ENCODE measurements around the gene PDCD1. TPM values are rescaled to one million over a fixed set of nuclear protein-coding genes. Genes with fewer than 3 reads are reported as not detected.

The PDCD1 gene
- total RNA-seq, 2 donors from 2014 or later = 1.0 to 17.5 TPM

DNA sequence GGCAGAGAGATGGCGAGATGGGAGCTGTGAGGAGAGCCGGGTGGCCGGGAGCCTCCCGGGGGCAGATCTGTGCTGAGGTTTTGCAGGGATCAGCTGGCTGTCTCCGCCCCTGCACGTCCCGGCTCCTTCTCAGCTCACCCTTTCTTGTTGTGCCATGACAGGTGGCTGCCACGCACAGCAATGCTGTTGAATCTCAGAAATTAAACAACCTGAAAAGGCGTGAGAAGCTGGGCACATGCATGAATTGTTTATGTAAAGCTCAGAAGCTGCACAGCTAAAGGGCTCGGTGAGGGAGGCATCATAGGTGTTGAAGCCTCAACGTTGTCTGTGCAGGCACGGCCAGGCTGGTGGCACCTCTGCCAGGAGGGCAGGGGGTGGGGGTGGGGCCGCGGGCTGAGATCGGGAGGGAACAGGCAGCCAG is 10.0 kb upstream of the PDCD1 start:
- TF ChIP-seq, protein P1, sequence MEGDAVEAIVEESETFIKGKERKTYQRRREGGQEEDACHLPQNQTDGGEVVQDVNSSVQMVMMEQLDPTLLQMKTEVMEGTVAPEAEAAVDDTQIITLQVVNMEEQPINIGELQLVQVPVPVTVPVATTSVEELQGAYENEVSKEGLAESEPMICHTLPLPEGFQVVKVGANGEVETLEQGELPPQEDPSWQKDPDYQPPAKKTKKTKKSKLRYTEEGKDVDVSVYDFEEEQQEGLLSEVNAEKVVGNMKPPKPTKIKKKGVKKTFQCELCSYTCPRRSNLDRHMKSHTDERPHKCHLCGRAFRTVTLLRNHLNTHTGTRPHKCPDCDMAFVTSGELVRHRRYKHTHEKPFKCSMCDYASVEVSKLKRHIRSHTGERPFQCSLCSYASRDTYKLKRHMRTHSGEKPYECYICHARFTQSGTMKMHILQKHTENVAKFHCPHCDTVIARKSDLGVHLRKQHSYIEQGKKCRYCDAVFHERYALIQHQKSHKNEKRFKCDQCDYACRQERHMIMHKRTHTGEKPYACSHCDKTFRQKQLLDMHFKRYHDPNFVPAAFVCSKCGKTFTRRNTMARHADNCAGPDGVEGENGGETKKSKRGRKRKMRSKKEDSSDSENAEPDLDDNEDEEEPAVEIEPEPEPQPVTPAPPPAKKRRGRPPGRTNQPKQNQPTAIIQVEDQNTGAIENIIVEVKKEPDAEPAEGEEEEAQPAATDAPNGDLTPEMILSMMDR (IDR thresholded peaks at IDR 0.05) = no peak
- Histone ChIP-seq H3K4me1 (no peaks in the 10 kb centered on the region), H3K36me3 (no peaks in the 10 kb centered on the region), H3K4me3 (no peak overlapping the region), H3K27me3 (peaks cover 6 to 17% of the 10 kb centered on the region in 2 donors), H3K27ac (no peak overlapping the region), H3K9me3 (no peaks in the 10 kb centered on the region)
- no peak for DNase-seq (ENCODE audit: low spot score)

DNA sequence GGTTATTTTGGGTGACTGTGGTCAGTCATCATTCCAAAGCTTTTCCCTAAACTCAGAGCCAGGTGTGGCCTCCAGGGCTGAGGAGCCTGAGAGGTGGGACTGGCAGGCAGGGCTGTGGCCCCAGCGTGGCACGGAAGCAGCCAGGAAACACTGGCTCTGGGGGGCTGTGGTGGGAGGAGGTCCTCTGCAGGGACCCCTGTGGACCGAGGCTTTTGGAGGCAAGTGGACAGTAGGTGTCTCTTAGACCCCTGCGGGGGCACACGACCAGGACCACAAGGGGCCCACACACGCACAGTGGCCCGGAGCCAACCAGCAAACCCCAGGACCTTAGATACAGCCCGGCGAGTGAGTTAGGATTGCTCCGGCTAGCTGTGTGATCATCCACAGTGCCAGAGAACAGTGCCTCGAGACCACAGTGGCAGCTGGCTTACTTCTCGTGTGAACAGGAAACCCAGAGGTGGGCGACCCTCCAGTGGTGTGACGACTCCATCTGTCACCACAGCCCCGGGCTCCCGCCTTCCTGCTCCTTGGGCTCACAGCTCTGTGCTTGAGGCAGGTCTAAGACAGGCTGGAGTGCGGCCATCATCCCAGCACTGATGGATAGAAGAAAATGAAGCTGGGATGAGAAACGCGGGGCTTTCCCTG is 9.2 kb upstream of the PDCD1 start:
- Histone ChIP-seq H3K4me3 (no peak overlapping the region), H3K27ac (no peak overlapping the region), H3K27me3 (peaks cover 6 to 17% of the 10 kb centered on the region in 2 donors), H3K36me3 (no peaks in the 10 kb centered on the region), H3K4me1 (no peaks in the 10 kb centered on the region), H3K9me3 (no peaks in the 10 kb centered on the region)
- TF ChIP-seq, protein P1 (IDR thresholded peaks at IDR 0.05) = no peak
- DNase-seq (ENCODE audit: low spot score) = no peak

DNA sequence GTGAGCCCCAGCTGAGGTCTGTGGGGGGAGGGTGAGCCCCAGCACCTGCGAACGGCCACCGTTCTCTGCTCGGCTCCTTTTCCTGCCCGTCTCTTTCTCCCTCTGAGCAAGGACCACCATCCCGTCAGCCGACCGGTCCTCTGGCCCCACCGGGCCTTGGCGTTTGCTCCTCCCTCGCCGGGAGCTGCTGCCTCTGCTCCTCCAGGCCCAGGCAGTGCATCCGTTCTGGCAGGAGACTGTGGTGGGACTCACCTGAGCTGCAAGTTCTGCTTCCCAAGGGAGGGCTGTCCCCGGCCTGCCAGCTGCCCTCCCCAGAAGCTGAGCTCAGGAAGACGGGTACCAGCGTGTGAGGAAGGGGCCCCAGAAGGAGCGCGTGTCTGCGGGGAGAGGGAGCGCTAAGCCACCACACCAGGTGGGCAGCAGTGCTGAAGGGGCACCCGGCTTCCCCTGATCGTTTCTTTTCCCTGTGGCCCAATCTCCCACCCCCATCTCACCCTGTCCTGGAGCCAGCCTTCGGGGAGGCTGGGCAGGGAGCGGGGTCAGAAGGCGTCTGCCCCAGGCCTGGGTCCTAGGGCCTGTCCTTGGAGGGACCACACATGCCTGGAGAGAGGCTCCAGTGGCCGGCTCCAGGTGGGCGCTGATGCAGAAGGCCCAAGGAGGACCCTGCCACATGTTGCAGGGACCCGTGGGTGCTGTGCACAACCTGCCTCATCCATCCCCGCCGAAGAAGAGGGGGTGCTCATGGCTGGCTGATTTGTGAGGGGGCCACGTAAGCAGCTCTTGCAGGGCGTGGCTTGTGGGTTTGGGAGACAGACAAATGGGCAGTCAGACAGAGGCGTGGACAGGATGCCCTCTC is 8.3 kb upstream of the PDCD1 start:
- no peak overlapping the region for H3K4me3 ChIP-seq
- H3K36me3 ChIP-seq = no peaks in the 10 kb centered on the region
- peaks cover 6 to 17% of the 10 kb centered on the region in 2 donors for H3K27me3 ChIP-seq
- no peak overlapping the region for H3K27ac ChIP-seq
- H3K4me1 ChIP-seq = no peaks in the 10 kb centered on the region
- no peaks in the 10 kb centered on the region for H3K9me3 ChIP-seq
- no peak for DNase-seq (ENCODE audit: low spot score)
- TF ChIP-seq, protein P1 (IDR thresholded peaks at IDR 0.05) = no peak

DNA sequence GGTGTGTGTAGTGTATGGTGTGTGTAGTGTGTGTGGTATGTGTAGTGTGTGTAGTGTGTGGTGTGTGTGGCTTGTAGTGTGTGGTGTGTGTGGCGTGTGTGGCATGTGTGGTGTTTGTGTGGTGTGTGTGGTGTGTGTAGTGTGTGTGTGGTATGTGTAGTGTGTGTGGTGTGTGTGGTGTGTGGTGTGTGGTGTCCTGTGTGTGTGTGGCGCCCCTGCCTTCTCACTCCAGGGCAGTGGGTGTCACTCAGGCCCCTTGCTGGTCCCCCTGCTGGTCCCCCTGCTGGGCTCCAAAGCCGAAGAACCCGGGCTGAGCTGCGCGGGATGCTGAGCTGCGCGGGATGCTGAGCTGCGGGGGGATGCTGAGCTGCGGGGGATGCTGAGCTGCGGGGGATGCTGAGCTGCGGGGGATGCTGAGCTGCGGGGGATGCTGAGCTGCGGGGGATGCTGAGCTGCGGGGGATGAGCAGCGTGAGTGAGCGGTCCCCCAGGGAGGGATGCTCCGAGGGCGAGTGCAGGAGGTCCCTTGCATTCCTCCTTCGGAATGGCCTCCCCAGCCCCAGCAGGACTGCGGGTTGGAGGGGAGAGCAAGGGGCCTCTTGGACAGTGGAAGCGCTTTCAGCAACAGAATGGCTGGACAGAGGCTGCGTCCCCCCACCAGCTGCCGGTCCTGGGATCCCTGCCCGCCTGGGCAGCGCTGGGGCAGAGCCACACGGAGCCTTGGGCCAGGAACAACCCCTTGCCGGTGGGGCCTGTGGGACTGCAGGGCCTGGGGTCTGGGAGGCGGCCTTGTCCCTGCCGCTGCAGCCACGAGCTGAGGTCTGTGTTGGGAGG is 7.5 kb upstream of the PDCD1 start:
- H3K4me3 ChIP-seq = no peak overlapping the region
- H3K36me3 ChIP-seq = no peaks in the 10 kb centered on the region
- H3K9me3 ChIP-seq = no peaks in the 10 kb centered on the region
- DNase-seq (ENCODE audit: low spot score) = no peak
- H3K27me3 ChIP-seq = peaks cover 6 to 17% of the 10 kb centered on the region in 2 donors
- H3K4me1 ChIP-seq = no peaks in the 10 kb centered on the region
- TF ChIP-seq, protein P1 (IDR thresholded peaks at IDR 0.05) = no peak
- no peak overlapping the region for H3K27ac ChIP-seq

DNA sequence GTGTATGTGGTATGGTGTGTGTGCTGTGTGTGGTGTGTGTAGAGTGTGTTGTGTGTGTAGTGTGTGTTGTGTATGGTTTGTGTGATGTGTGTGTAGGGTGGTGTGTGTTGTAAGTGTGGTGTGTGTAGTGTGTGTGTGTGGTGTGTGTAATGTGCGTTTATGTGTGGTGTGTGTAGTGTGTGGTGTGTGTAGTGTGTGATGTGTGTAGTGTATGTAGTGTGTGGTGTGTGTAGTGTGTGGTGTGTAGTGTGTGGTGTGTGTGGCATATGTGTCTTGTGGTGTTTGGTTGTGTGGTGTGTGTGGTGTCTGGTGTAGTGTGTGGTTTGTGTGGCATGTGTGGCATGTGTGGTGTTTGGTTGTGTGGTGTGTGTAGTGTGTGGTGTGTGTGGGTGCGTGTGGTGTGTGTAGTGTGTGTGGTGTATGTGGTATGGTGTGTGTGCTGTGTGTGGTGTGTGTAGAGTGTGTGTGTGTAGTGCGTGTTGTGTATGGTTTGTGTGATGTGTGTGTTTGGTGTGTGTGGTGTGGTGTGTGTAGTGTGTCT is 6.8 kb upstream of the PDCD1 start:
- TF ChIP-seq, protein P1 (IDR thresholded peaks at IDR 0.05) = no peak
- no peak overlapping the region for H3K27ac ChIP-seq
- no peaks in the 10 kb centered on the region for H3K36me3 ChIP-seq
- H3K4me3 ChIP-seq = no peak overlapping the region
- peaks cover 0 to 4% of the 10 kb centered on the region in 2 donors for H3K4me1 ChIP-seq
- DNase-seq (ENCODE audit: low spot score) = no peak
- peaks cover 6 to 17% of the 10 kb centered on the region in 2 donors for H3K27me3 ChIP-seq
- no peaks in the 10 kb centered on the region for H3K9me3 ChIP-seq

Data from right atrium auricular region (tissue), 2 donors.